SU-DHL-6 (cell line): ENCODE data around the gene NNMT.

ENCODE experiments used
- H2AFZ ChIP-seq: fragments of 200-600 bp; sonication (generic); 2 replicates; pipeline ENCODE4 v1.6.1; 2014; ENCODE audit warnings: low read depth, mild to moderate bottlenecking, moderate library complexity, mixed read lengths, antibody characterized with exemption, low read length; ENCODE audit not compliant: severe bottlenecking
- H3F3A ChIP-seq: fragments of 200-600 bp; shearing (Covaris generic); 2 replicates; pipeline ENCODE4 v1.6.0; 2016; ENCODE audit warnings: antibody characterized with exemption, mild to moderate bottlenecking; ENCODE audit not compliant: insufficient read depth
- H3K27ac ChIP-seq: fragments of 200-600 bp; sonication (generic); 2 replicates; pipeline ENCODE4 v1.5.1; 2016; ENCODE audit warnings: low read depth, mild to moderate bottlenecking, low read length, moderate library complexity, mixed read lengths
- H3K27me3 ChIP-seq: fragments of 200-600 bp; sonication (generic), shearing (Covaris generic); 2 replicates; pipeline ENCODE4 v1.6.0; 2014; ENCODE audit warnings: mild to moderate bottlenecking, low read length
- H3K36me3 ChIP-seq: fragments of 200-600 bp; sonication (generic); 2 replicates; pipeline ENCODE4 v1.6.1; 2014; ENCODE audit warnings: mild to moderate bottlenecking, low read length, mixed read lengths
- H3K4me2 ChIP-seq: fragments of 300-600, 200-600 bp; shearing (Covaris generic), sonication (generic); 2 replicates; pipeline ENCODE4 v1.6.0; 2014; ENCODE audit warnings: low read length, low read depth, mild to moderate bottlenecking; ENCODE audit not compliant: poor library complexity, severe bottlenecking
- H3K4me3 ChIP-seq: fragments of 200-600 bp; sonication (generic); 2 replicates; pipeline ENCODE4 v1.5.1; 2014; ENCODE audit warnings: antibody characterized with exemption, low read length, mild to moderate bottlenecking, mixed read lengths; ENCODE audit not compliant: insufficient read depth, poor library complexity, severe bottlenecking
- H3K79me2 ChIP-seq: fragments of 200-600 bp; sonication (generic); 2 replicates; pipeline ENCODE4 v1.6.1; 2014; ENCODE audit warnings: mild to moderate bottlenecking, low read length, moderate library complexity; ENCODE audit not compliant: insufficient read depth
- H3K9ac ChIP-seq: fragments of 200-600 bp; sonication (generic); 2 replicates; pipeline ENCODE4 v1.7.0; 2014; ENCODE audit warnings: mild to moderate bottlenecking, low read length
- H3K9me2 ChIP-seq: fragments of 200-600 bp; sonication (generic); replicated peaks from 2 replicates; pipeline ENCODE4 v1.6.1; 2014; ENCODE audit warnings: low read length; ENCODE audit not compliant: insufficient read depth
- H3K9me3 ChIP-seq: fragments of 200-600 bp; sonication (generic); 2 replicates; pipeline ENCODE4 v1.6.1; 2014; ENCODE audit warnings: low read length, mixed read lengths; ENCODE audit not compliant: insufficient read depth
- H4K20me1 ChIP-seq: fragments of 200-600 bp; sonication (generic); 2 replicates; pipeline ENCODE4 v1.6.1; 2014; ENCODE audit warnings: low read depth, mild to moderate bottlenecking, antibody characterized with exemption, low read length, moderate library complexity, mixed read lengths
- CTCF ChIP-seq: fragments of 200-600 bp; sonication (generic); IDR thresholded peaks from one replicate; pipeline ENCODE4 v1.5.1; 2017; ENCODE audit warnings: antibody characterized with exemption, mild to moderate bottlenecking, low read length, moderate library complexity; ENCODE audit not compliant: insufficient read depth, poor library complexity, severe bottlenecking
- EZH2phosphoT487 ChIP-seq: fragments of 200-600 bp; sonication (generic), shearing (Covaris generic); conservative IDR thresholded peaks from 2 replicates; pipeline ENCODE4 v1.6.1; 2018; ENCODE audit warnings: mild to moderate bottlenecking, antibody characterized with exemption, low read length, moderate library complexity, mixed read lengths

NNMT gene

GRCh38 chr11:114359342-114359741, 63.1 kb downstream of the NNMT start:
- Histone ChIP-seq H3K4me3 (no peak overlapping the region), H3K27me3 (no peaks in the 10 kb centered on the region), H3K4me2 (no peak overlapping the region), H3F3A (no peaks in the 10 kb centered on the region), H4K20me1 (no peaks in the 10 kb centered on the region), H3K79me2 (no peaks in the 10 kb centered on the region), H3K9me2 (no peaks in the 10 kb centered on the region), H3K9me3 (no peaks in the 10 kb centered on the region), H3K9ac (no peak overlapping the region), H3K27ac (no peak overlapping the region), H2AFZ (no peak overlapping the region), H3K36me3 (no peaks in the 10 kb centered on the region)
- TF ChIP-seq EZH2phosphoT487 (no peak), CTCF (no peak)

- H2AFZ ChIP-seq = no peak overlapping the region
These were observed 66.1 kb downstream of the NNMT start for GRCh38 chr11:114362326-114362725.

GRCh38 chr11:114362958-114363357, 66.8 kb downstream of the NNMT start:
- no peaks in the 10 kb centered on the region for H3K9me3 ChIP-seq
- no peak overlapping the region for H3K4me2 ChIP-seq
- no peaks in the 10 kb centered on the region for H4K20me1 ChIP-seq
- H3K27ac ChIP-seq = no peak overlapping the region
- no peaks in the 10 kb centered on the region for H3K36me3 ChIP-seq
- no peaks in the 10 kb centered on the region for H3K9me2 ChIP-seq
- no peak overlapping the region for H2AFZ ChIP-seq
- no peaks in the 10 kb centered on the region for H3F3A ChIP-seq
- TF ChIP-seq CTCF (no peak), EZH2phosphoT487 (no peak)
- H3K27me3 ChIP-seq = no peaks in the 10 kb centered on the region
- no peak overlapping the region for H3K4me3 ChIP-seq
- no peak overlapping the region for H3K9ac ChIP-seq
- H3K79me2 ChIP-seq = no peaks in the 10 kb centered on the region

More at GRCh38 chr11:114362326-114362725, 66.1 kb downstream of the NNMT start:
- no peaks in the 10 kb centered on the region for H4K20me1 ChIP-seq
- no peak overlapping the region for H3K9ac ChIP-seq
- H3K4me3 ChIP-seq = no peak overlapping the region
- no peak overlapping the region for H3K4me2 ChIP-seq
- H3K79me2 ChIP-seq = no peaks in the 10 kb centered on the region
- H3K27ac ChIP-seq = no peak overlapping the region
- TF ChIP-seq CTCF (no peak), EZH2phosphoT487 (no peak)
- no peaks in the 10 kb centered on the region for H3F3A ChIP-seq
- H3K36me3 ChIP-seq = no peaks in the 10 kb centered on the region
- no peaks in the 10 kb centered on the region for H3K9me3 ChIP-seq
- H3K9me2 ChIP-seq = no peaks in the 10 kb centered on the region
- H3K27me3 ChIP-seq = no peaks in the 10 kb centered on the region
